Subcutaneous abdominal adipose tissue (tissue), 5 donors: Measurements from ENCODE around the gene KSR2.

Experiments used
- H3K27ac ChIP-seq: one replicate; pipeline ENCODE4 v1.7.0; 2013; ENCODE audit warnings: low read depth, mild to moderate bottlenecking, inconsistent platforms, low read length, moderate library complexity
- H3K27me3 ChIP-seq, 5 donors: one replicate each; pipeline ENCODE4 v1.7.0; 2013; ENCODE audit warnings: low read length in 5 of 5, inconsistent platforms in 1 of 5; ENCODE audit not compliant: control insufficient read depth in 5 of 5, insufficient read depth in 4 of 5
- H3K36me3 ChIP-seq, 5 donors: one replicate each; pipeline ENCODE4 v1.7.0; 2013; ENCODE audit warnings: low read length in 5 of 5; ENCODE audit not compliant: control insufficient read depth in 5 of 5, insufficient read depth in 5 of 5
- H3K4me1 ChIP-seq, 5 donors: one replicate each; pipeline ENCODE4 v1.7.0; 2013; ENCODE audit warnings: low read length in 5 of 5, mild to moderate bottlenecking in 3 of 5, moderate library complexity in 1 of 5; ENCODE audit not compliant: control insufficient read depth in 5 of 5, insufficient read depth in 5 of 5
- H3K4me3 ChIP-seq, 5 donors: one replicate each; pipeline ENCODE4 v1.7.0; 2013; ENCODE audit warnings: low read length in 5 of 5, low read depth in 1 of 5
- H3K9ac ChIP-seq, 5 donors: one replicate each; pipeline ENCODE4 v1.7.0; 2013; ENCODE audit warnings: low read length in 5 of 5, mild to moderate bottlenecking in 4 of 5, moderate library complexity in 3 of 5
- H3K9me3 ChIP-seq, 5 donors: one replicate each; pipeline ENCODE4 v1.7.0; 2013; ENCODE audit warnings: low read length in 5 of 5; ENCODE audit not compliant: control insufficient read depth in 5 of 5
- donor health status: healthy.
- donor health status: healthy.
- donor health status: healthy.
- donor health status: healthy.
- donor health status: healthy.

KSR2 gene

DNA sequence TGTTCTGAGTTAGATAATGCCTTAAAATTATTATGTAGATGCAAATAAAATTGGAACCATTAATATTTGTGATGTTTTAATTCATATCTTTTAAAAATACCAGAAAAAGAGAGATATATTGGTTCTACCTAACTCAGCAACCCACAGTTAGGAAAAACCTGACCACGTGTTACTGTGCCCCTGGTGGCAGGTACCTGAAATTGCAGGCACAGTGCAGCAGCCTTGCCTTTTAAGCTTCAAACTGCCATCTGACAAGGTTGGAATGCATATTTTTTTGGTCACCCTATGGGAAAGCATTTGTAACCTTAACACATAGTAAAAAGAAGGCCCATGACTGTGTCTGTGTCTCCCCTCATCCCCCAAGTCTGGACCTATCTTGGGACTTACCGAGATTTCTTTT is 498.0 kb downstream of the KSR2 start:
- Histone ChIP-seq H3K4me3 (no peak overlapping the region), H3K4me1 (no peaks in the 10 kb centered on the region), H3K36me3 (no peaks in the 10 kb centered on the region), H3K9ac (no peak overlapping the region), H3K27me3 (peaks cover 5 to 10% (median 8%) of the 10 kb centered on the region in 5 donors), H3K9me3 (peaks cover 0 to 12% (median 8%) of the 10 kb centered on the region in 5 donors), H3K27ac (no peak overlapping the region)

DNA sequence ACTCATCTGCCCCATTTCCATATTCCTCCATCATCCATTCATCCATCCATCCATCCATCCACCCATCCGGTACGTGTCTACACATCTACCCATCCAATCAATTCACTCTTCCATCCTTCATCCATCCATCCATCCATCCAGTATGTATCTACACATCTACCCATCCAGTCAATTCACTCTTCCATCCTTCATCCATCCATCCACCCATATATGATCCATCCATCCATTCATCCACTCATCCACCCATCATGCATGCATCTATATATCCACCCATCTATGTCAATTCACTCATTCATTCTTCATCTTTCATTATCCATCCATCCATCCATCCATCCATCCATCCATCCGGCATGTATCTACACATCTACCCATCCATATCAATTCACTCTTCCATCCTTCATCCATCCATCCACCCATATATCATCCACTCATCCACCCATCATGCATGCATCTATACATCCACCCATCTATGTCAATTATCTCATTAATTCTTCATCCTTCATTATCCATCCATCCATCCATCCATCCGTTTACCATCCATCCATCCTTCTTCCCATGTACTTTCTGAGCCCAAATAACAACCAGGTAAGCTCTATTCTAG is 498.8 kb downstream of the KSR2 start:
- peaks cover 0 to 12% (median 8%) of the 10 kb centered on the region in 5 donors for H3K9me3 ChIP-seq
- no peaks in the 10 kb centered on the region for H3K4me1 ChIP-seq
- no peaks in the 10 kb centered on the region for H3K36me3 ChIP-seq
- no peak overlapping the region for H3K4me3 ChIP-seq
- no peak overlapping the region for H3K27ac ChIP-seq
- no peak overlapping the region for H3K9ac ChIP-seq
- peaks cover 5 to 12% (median 8%) of the 10 kb centered on the region in 5 donors for H3K27me3 ChIP-seq

DNA sequence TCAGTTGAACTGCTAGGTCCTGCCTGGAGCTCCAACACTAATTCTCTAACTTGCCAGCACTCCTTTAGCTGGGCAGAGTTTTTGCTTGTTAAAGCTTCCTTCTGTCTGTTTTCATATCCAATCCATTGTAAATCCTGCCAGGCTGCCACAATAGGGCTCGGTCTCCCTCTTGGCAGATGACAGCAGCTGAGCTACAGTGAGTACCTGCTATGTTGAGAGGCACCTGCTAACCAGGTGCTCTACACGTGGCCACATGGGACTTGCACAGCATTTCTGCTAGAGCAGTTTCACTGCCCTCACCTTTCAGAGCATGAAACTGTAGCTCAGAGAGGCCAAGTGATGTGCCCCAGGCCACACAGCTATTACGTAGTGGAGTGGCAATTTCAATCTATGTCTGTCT is 500.8 kb downstream of the KSR2 start:
- H3K27ac ChIP-seq = no peak overlapping the region

GRCh38 chr12:117467588-117467987 is 501.2 kb downstream of the KSR2 start:
- peaks cover 0 to 12% (median 8%) of the 10 kb centered on the region in 5 donors for H3K9me3 ChIP-seq

More for the DNA sequence above, 500.8 kb downstream of the KSR2 start:
- H3K4me1 ChIP-seq = no peaks in the 10 kb centered on the region
- no peak overlapping the region for H3K4me3 ChIP-seq
- H3K9me3 ChIP-seq = peaks cover 0 to 12% (median 8%) of the 10 kb centered on the region in 5 donors
- no peak overlapping the region for H3K9ac ChIP-seq
- no peaks in the 10 kb centered on the region for H3K36me3 ChIP-seq
- peaks cover 5 to 17% (median 10%) of the 10 kb centered on the region in 5 donors for H3K27me3 ChIP-seq

GRCh38 chr12:117466677-117467362 is 502.0 kb downstream of the KSR2 start:
- H3K9ac ChIP-seq = no peak overlapping the region
- no peak overlapping the region for H3K4me3 ChIP-seq

More at GRCh38 chr12:117467588-117467987, 501.2 kb downstream of the KSR2 start:
- no peaks in the 10 kb centered on the region for H3K4me1 ChIP-seq
- H3K9ac ChIP-seq = no peak overlapping the region
- no peak overlapping the region for H3K4me3 ChIP-seq
- no peaks in the 10 kb centered on the region for H3K36me3 ChIP-seq
- H3K27me3 ChIP-seq = peaks cover 5 to 17% (median 9%) of the 10 kb centered on the region in 5 donors
- H3K27ac ChIP-seq = no peak overlapping the region

GRCh38 chr12:117461732-117462131 is 507.1 kb downstream of the KSR2 start:
- H3K9me3 ChIP-seq = no peaks in the 10 kb centered on the region
- H3K27me3 ChIP-seq = peaks cover 0 to 19% (median 6%) of the 10 kb centered on the region in 5 donors
- H3K9ac ChIP-seq = no peak overlapping the region
- H3K4me1 ChIP-seq = no peaks in the 10 kb centered on the region
- H3K4me3 ChIP-seq = no peak overlapping the region
- no peak overlapping the region for H3K27ac ChIP-seq
- H3K36me3 ChIP-seq = no peaks in the 10 kb centered on the region

More at GRCh38 chr12:117466677-117467362, 502.0 kb downstream of the KSR2 start:
- Histone ChIP-seq H3K36me3 (no peaks in the 10 kb centered on the region), H3K27me3 (peaks cover 5 to 17% (median 9%) of the 10 kb centered on the region in 5 donors), H3K4me1 (no peaks in the 10 kb centered on the region), H3K9me3 (peaks cover 0 to 12% (median 8%) of the 10 kb centered on the region in 5 donors), H3K27ac (no peak overlapping the region)

DNA sequence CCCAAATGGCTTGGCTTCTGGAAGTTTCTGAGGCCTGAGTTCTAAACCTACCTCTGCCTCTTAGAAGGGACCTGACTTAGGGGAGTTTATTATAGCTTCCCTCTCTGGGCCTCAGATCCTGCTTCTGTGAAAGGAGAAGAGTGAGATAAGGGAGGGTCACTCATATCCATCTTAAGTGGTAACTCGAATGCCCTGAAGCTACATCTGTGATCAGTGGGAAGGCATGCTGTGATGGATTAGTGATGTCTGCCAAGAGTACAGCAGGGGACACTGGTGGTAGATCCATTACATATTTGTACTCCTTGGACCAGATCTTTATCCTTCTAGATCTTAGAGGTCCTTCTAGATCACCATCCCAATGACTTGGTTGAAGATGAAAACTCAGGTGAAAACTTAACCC is 509.6 kb downstream of the KSR2 start:
- Histone ChIP-seq H3K4me3 (no peak overlapping the region), H3K9me3 (peaks cover 0 to 7% (median 2%) of the 10 kb centered on the region in 5 donors), H3K36me3 (no peaks in the 10 kb centered on the region), H3K27ac (no peak overlapping the region), H3K27me3 (peaks cover 3 to 10% (median 5%) of the 10 kb centered on the region in 5 donors), H3K9ac (no peak overlapping the region), H3K4me1 (no peaks in the 10 kb centered on the region)

DNA sequence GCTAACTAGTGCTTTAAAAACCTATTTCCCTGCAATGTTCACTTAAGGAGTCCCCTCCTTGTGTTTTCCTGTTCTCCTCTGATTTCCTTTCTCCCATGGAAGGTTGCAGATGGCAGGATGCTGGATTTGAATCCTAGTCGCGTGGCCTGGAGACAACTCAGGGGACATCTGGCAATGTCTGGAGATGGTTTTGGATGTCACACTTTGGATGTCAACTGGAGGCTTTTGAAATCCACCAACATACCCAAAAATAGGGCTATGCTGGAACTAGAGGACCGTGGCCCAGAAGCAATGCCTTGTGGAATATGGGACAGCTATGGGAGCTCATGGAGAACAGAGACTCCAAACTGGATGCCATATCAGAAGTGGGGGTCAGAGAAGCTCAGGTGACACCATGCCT is 511.6 kb downstream of the KSR2 start:
- Histone ChIP-seq H3K9ac (no peak overlapping the region), H3K9me3 (peaks cover 2 to 9% (median 5%) of the 10 kb centered on the region in 5 donors), H3K4me3 (no peak overlapping the region), H3K27me3 (peaks cover 3 to 10% (median 6%) of the 10 kb centered on the region in 5 donors), H3K27ac (no peak overlapping the region), H3K4me1 (no peaks in the 10 kb centered on the region), H3K36me3 (no peaks in the 10 kb centered on the region)

- H3K9ac ChIP-seq = no peak overlapping the region
- no peaks in the 10 kb centered on the region for H3K36me3 ChIP-seq
- no peak overlapping the region for H3K4me3 ChIP-seq
- H3K27ac ChIP-seq = no peak overlapping the region
- H3K27me3 ChIP-seq = peaks cover 3 to 10% (median 6%) of the 10 kb centered on the region in 5 donors
- peaks cover 0 to 2% (median 0%) of the 10 kb centered on the region in 5 donors for H3K4me1 ChIP-seq
- peaks cover 2 to 9% (median 5%) of the 10 kb centered on the region in 5 donors for H3K9me3 ChIP-seq
These were observed 512.7 kb downstream of the KSR2 start for GRCh38 chr12:117456076-117456475.

- H3K9me3 ChIP-seq = peaks cover 2 to 9% (median 5%) of the 10 kb centered on the region in 5 donors
- H3K27me3 ChIP-seq = peaks cover 3 to 15% (median 7%) of the 10 kb centered on the region in 5 donors
- no peak overlapping the region for H3K4me3 ChIP-seq
- H3K36me3 ChIP-seq = no peaks in the 10 kb centered on the region
- no peak overlapping the region for H3K27ac ChIP-seq
- H3K4me1 ChIP-seq = peaks cover 0 to 2% (median 0%) of the 10 kb centered on the region in 5 donors
- H3K9ac ChIP-seq = no peak overlapping the region
These were observed 514.8 kb downstream of the KSR2 start for GRCh38 chr12:117453961-117454360.
